Right atrium auricular region (tissue), 2 donors: ENCODE measurements around the gene COQ9. TPM values are rescaled to one million over a fixed set of nuclear protein-coding genes. Genes with fewer than 3 reads are reported as not detected.

Experiments used
- DNase-seq: peaks from one replicate; pipeline ENCODE4 v3.0.0-alpha.2; 2019; ENCODE audit warnings: low spot score
- H3K27ac ChIP-seq, 2 donors: fragments of 200-600 bp; sonication (generic); 1 replicate in 1 of 2; 2 replicates in 1 of 2; pipeline ENCODE4 v1.5.1; 2016 to 2019
- H3K27me3 ChIP-seq, 2 donors: fragments of 200-600 bp; sonication (generic); one replicate each; pipeline versions ENCODE4 v1.5.1 to v1.6.0; 2017 to 2019
- H3K36me3 ChIP-seq: fragments of 200-600 bp; sonication (generic); one replicate; pipeline ENCODE4 v1.5.1; 2016
- H3K4me1 ChIP-seq, 2 donors: fragments of 200-600 bp; sonication (generic); one replicate each; pipeline versions ENCODE4 v1.5.1 to v1.6.0; 2017 to 2019
- H3K4me3 ChIP-seq, 2 donors: fragments of 200-600 bp; sonication (generic); 1 replicate in 1 of 2; 2 replicates in 1 of 2; pipeline ENCODE4 v1.5.1; 2017 to 2019; ENCODE audit warnings: mild to moderate bottlenecking in 1 of 2, moderate library complexity in 1 of 2
- H3K9me3 ChIP-seq, 2 donors: fragments of 200-600 bp; sonication (generic); one replicate each; pipeline ENCODE4 v1.5.1; 2019
- total RNA-seq, 2 donors: library from RNA; depleted of rRNA; stranded (reverse); fragments of >200 nt; gene quantifications; one replicate each; pipeline ENCODE4 v1.1.0, GENCODE V29; 2016
- TF ChIP-seq, protein P1 (sequence below), 2 donors: fragments of 200-600 bp; sonication (generic); IDR thresholded peaks; one replicate each; pipeline ENCODE4 v1.5.1; 2019; ENCODE audit warnings: antibody characterized with exemption in 2 of 2

The COQ9 gene
- total RNA-seq, 2 donors from 2014 or later = 106 to 153 TPM

DNA sequence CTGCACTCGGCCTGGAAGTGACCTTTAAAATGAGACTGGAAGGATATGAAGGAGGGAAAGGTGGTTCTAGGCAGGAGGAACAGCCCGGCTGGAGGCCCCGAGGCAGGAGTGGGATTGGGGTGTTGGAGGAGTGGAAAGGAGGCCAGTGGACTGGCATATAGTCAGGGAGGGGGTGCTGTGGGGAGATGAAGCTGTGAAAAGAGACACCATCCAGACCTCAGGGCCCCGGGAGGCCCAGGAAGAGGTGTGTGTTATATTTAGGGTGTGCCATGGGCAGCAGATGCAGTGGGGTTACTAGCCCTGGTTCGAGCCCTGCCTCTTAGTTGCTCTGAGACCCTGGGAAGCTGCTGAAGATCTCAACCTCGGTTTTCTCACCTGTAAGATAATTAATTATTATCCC, 57.9 kb downstream of the COQ9 start:
- H3K27me3 ChIP-seq = no peaks in the 10 kb centered on the region
- TF ChIP-seq, protein P1, sequence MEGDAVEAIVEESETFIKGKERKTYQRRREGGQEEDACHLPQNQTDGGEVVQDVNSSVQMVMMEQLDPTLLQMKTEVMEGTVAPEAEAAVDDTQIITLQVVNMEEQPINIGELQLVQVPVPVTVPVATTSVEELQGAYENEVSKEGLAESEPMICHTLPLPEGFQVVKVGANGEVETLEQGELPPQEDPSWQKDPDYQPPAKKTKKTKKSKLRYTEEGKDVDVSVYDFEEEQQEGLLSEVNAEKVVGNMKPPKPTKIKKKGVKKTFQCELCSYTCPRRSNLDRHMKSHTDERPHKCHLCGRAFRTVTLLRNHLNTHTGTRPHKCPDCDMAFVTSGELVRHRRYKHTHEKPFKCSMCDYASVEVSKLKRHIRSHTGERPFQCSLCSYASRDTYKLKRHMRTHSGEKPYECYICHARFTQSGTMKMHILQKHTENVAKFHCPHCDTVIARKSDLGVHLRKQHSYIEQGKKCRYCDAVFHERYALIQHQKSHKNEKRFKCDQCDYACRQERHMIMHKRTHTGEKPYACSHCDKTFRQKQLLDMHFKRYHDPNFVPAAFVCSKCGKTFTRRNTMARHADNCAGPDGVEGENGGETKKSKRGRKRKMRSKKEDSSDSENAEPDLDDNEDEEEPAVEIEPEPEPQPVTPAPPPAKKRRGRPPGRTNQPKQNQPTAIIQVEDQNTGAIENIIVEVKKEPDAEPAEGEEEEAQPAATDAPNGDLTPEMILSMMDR (IDR thresholded peaks at IDR 0.05) = no peak
- no peaks in the 10 kb centered on the region for H3K4me1 ChIP-seq
- H3K4me3 ChIP-seq = no peak overlapping the region
- no peak overlapping the region for H3K27ac ChIP-seq
- DNase-seq = no peak
- no peaks in the 10 kb centered on the region for H3K36me3 ChIP-seq
- no peaks in the 10 kb centered on the region for H3K9me3 ChIP-seq

DNA sequence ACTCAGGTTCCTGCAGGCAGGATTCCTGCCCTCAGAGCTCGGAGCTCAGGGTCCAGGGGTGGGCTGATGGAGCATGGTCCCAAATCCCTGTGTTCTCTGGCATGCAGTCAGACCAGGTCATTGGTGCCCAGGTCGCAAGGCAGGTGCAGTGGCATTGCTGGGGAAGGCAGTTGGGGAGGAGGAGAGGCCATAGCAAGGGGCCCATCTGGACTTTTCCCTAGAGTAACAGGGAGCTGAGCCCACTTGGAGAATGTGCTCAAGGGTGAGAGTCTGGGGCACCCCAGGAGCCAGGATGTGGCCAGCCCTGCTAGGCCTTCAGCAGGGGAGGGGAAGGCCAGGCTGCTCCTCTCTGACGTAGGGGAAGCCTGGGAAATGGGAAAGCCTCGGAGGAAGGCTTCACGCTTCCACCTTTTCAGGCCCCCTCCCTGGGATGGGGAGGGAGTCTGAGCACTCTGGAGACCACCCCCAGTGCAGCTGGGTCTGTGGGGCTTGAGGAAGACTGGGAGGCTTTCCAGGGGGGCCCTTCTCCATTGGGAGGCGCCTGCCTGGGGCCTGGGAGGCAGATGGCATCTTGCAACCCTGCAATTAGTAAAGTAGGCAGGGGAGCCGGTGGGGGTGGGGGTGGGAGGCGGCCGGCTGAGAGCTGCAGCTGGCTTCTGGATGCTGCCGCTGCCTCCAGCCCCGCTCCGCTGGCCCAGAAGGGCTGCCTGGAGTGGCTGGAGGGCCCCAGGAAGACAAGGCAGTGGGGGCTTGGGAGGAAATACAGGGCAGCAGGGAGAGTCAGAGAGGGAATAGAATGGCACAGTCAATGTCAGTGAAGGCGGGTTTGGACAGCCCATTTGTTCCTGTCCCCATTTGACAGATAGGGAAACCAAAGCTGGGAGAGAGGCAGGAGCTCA, 60.1 kb downstream of the COQ9 start:
- no peaks in the 10 kb centered on the region for H3K4me1 ChIP-seq
- H3K27ac ChIP-seq = no peak overlapping the region
- DNase-seq = no peak
- H3K27me3 ChIP-seq = no peaks in the 10 kb centered on the region
- no peaks in the 10 kb centered on the region for H3K9me3 ChIP-seq
- H3K36me3 ChIP-seq = peaks cover 3% of the 10 kb centered on the region
- TF ChIP-seq, protein P1 (IDR thresholded peaks at IDR 0.05) = no peak
- no peak overlapping the region for H3K4me3 ChIP-seq

DNA sequence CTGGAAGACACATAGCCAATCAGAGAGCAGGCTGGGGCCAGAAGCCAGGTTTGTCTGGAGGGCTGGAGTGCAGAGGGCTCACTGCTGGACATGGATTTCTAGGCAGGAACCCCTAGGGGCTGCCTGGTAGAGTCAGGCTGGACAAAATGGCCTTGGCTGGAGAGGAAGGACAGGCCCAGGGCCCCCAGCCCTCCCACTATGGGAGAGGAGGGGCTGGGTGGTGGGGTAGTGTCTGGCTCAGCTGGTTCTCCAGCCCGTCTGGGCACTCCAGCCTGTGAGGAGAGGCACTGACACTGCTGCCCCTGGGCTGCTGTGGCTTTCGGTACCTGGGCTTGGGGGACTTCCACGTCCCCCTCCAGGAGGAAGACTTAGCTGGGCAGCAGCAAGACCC, 60.8 kb downstream of the COQ9 start:
- Histone ChIP-seq H3K36me3 (peaks cover 5% of the 10 kb centered on the region), H3K27ac (no peak overlapping the region), H3K4me1 (no peaks in the 10 kb centered on the region), H3K9me3 (no peaks in the 10 kb centered on the region), H3K4me3 (no peak overlapping the region), H3K27me3 (no peaks in the 10 kb centered on the region)
- no peak for DNase-seq
- TF ChIP-seq, protein P1 (IDR thresholded peaks at IDR 0.05) = no peak

DNA sequence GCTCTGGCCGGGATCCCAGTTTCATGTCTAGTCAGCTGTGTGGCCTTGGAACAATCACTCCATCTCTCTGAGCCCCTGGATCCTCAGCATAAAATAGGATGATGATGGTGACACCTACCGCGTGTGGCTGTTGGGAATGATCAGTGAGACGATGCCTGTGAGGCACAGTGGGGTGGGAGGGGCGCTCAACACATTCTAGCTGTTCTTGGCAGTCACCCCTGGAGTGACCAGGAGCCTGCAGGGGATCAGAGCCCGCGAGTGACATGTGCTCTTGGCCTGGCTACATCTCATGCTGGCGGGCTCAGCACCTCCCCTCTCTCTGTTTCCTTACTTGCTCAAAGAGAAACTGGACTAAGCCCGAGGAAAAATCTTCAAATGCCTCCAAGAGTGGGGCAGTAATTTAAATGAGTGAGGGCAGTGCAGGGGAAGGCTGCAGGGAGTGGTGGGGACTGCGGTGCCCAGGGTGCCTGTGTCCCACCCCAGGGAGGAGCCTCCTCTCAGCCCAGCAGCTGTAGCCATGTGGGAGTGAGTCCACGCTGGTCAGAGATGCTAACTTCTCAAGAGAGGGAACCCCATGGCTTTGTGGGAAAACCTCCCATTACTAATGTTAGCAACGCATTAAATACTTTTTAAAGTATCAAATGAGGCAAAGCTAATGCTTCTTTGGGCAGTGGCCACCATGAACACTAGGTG, 62.1 kb downstream of the COQ9 start:
- Histone ChIP-seq H3K9me3 (no peaks in the 10 kb centered on the region), H3K4me1 (peaks cover 0 to under 1% of the 10 kb centered on the region in 2 donors), H3K4me3 (no peak overlapping the region), H3K36me3 (peaks cover 11% of the 10 kb centered on the region), H3K27me3 (no peaks in the 10 kb centered on the region), H3K27ac (no peak overlapping the region)
- DNase-seq = no peak
- TF ChIP-seq, protein P1 (IDR thresholded peaks at IDR 0.05) = no peak

GRCh38 chr16:57510016-57510871, 63.0 kb downstream of the COQ9 start:
- Histone ChIP-seq H3K27me3 (no peaks in the 10 kb centered on the region), H3K4me3 (no peak overlapping the region), H3K9me3 (no peaks in the 10 kb centered on the region), H3K36me3 (peaks cover 11% of the 10 kb centered on the region), H3K27ac (no peak overlapping the region), H3K4me1 (peaks cover 0 to 8% of the 10 kb centered on the region in 2 donors)
- TF ChIP-seq, protein P1 (IDR thresholded peaks at IDR 0.05) = no peak
- DNase-seq = no peak

Other genes starting within 250 kb of the COQ9 start
- gene ARL2BP, start 202.2 kb upstream of the COQ9 start, total RNA-seq = 10 to 100 TPM; 56.4 to 80.4 TPM
- gene PLLP, start 162.8 kb upstream of the COQ9 start, total RNA-seq = 10 to 100 TPM; 14.4 to 22.4 TPM
- gene CCL22, start 88.7 kb upstream of the COQ9 start, total RNA-seq = under 1 TPM in 1 of 2 donors, not detected in 1; 0.08 TPM
- 10 to 100 TPM; 17.1 to 17.8 TPM for gene CX3CL1, start 75.0 kb upstream of the COQ9 start, total RNA-seq
- gene CCL17, start 42.7 kb upstream of the COQ9 start, total RNA-seq = not detected
- gene CIAPIN1, start 94 bp upstream of the COQ9 start, total RNA-seq = 10 to 100 TPM; 33.0 to 34.4 TPM
- 10 to 100 TPM; 76.8 to 86.3 TPM for gene POLR2C, start 15.2 kb downstream of the COQ9 start, total RNA-seq
- gene DOK4, start 39.0 kb downstream of the COQ9 start, total RNA-seq = 10 to 100 TPM; 15.2 to 34.2 TPM
- 10 to 100 TPM; 11.2 to 15.1 TPM for gene CCDC102A, start 89.1 kb downstream of the COQ9 start, total RNA-seq
- under 1 TPM; 0.08 to 0.44 TPM for gene ADGRG5, start 95.2 kb downstream of the COQ9 start, total RNA-seq
- gene ADGRG1, start 181.2 kb downstream of the COQ9 start, total RNA-seq = 10 to 100 TPM; 12.6 to 25.5 TPM
- gene ADGRG3, start 220.8 kb downstream of the COQ9 start, total RNA-seq = 1 to 10 TPM in 1 of 2 donors, under 1 TPM in 1; 0.75 to 1.0 TPM
- gene DRC7, start 247.3 kb downstream of the COQ9 start, total RNA-seq = not detected